Lower leg skin (tissue), 4 donors: ENCODE results near the gene HSPE1. TPM values are rescaled to one million over a fixed set of nuclear protein-coding genes. Genes with fewer than 3 reads are reported as not detected.

Experiments used
- DNase-seq, 2 donors: peaks; one replicate each; pipeline ENCODE4 v3.0.0-alpha.2; 2019; ENCODE audit warnings: low spot score in 2 of 2
- H3K4me3 ChIP-seq: fragments of 200-600 bp; sonication (generic); 2 replicates; pipeline ENCODE4 v1.5.1; 2017; ENCODE audit warnings: mild to moderate bottlenecking, low read depth; ENCODE audit not compliant: poor library complexity, severe bottlenecking
- POLR2A ChIP-seq, 2 donors: fragments of 450-650 bp; IDR thresholded peaks; one replicate each; pipeline ENCODE4 v1.6.1; 2016 to 2017; ENCODE audit warnings: antibody characterized with exemption in 2 of 2, mild to moderate bottlenecking in 1 of 2, moderate library complexity in 1 of 2
- WGBS, 2 donors: methylation state at CpG; one replicate each; pipeline ENCODE4 v1.1.5; 2018; 5-methylcytosine and 5-hydroxymethylcytosine counted together
- intact Hi-C: fragments of 100-400 bp; cut with DNase I; formaldehyde crosslinking; loops from one replicate; pipeline ENCODE4 v1.15.0; 2023; ENCODE audit warnings: low total_unique reads
- total RNA-seq, 4 donors: library from RNA; depleted of rRNA; stranded (reverse); fragments of >200 nt; gene quantifications; one replicate each; pipeline ENCODE4 v1.1.0, GENCODE V29; 2016
- TF ChIP-seq, protein P1 (sequence below), 3 donors: fragments of 450-650 bp; IDR thresholded peaks; one replicate each; pipeline ENCODE4 v1.5.1; 2016; ENCODE audit warnings: antibody characterized with exemption in 3 of 3, mild to moderate bottlenecking in 3 of 3, moderate library complexity in 2 of 3

HSPE1 gene
- total RNA-seq, 4 donors from 2014 or later = 39.3 to 70.3 (median 50.7) TPM

DNA sequence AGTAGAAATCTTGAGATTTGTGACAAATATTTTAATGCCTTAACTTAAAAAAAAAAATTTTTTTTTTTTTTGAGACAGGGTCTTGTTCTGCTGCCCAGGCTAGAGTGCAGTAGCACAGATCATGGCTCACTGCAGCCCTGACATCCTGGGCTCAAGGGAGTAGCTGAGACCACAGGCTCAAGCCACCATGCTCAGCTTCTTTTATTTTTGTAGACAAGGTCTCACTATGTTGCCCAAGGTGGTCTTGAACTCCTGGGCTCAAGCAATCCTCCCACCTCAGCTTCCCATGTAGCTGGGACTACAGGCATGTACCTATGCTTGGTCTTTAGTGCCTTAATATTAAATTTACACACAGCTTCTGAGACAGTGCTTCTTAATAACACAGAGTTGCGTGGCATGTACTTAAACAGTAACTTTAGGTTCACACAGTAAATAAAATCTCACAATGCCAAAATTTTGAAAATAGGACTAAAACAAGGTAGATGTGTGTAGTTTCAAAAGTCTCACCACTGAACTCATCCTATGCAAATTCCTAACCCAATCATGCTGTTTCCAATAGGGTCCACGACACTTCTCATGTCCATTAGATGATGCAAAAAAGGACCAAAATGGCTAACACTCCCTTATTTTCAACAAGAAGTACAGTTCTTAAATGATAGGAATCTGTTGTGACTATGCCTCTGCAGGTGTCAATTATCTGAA, 4.6 kb upstream of the HSPE1 start:
- no peak for DNase-seq
- no peak overlapping the region for H3K4me3 ChIP-seq
- TF ChIP-seq, protein P1, sequence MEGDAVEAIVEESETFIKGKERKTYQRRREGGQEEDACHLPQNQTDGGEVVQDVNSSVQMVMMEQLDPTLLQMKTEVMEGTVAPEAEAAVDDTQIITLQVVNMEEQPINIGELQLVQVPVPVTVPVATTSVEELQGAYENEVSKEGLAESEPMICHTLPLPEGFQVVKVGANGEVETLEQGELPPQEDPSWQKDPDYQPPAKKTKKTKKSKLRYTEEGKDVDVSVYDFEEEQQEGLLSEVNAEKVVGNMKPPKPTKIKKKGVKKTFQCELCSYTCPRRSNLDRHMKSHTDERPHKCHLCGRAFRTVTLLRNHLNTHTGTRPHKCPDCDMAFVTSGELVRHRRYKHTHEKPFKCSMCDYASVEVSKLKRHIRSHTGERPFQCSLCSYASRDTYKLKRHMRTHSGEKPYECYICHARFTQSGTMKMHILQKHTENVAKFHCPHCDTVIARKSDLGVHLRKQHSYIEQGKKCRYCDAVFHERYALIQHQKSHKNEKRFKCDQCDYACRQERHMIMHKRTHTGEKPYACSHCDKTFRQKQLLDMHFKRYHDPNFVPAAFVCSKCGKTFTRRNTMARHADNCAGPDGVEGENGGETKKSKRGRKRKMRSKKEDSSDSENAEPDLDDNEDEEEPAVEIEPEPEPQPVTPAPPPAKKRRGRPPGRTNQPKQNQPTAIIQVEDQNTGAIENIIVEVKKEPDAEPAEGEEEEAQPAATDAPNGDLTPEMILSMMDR (IDR thresholded peaks at IDR 0.05) = no peak
- no peak for TF ChIP-seq POLR2A (IDR thresholded peaks at IDR 0.05)
- intact Hi-C loops = loop anchor here (10.0 kb wide), 1 partner anchor 209 kb away; the partner anchor contains the start of gene MARS2
- 87 to 89% methylated on average over 2 of the region's 2 CpGs for WGBS, 2 donors

DNA sequence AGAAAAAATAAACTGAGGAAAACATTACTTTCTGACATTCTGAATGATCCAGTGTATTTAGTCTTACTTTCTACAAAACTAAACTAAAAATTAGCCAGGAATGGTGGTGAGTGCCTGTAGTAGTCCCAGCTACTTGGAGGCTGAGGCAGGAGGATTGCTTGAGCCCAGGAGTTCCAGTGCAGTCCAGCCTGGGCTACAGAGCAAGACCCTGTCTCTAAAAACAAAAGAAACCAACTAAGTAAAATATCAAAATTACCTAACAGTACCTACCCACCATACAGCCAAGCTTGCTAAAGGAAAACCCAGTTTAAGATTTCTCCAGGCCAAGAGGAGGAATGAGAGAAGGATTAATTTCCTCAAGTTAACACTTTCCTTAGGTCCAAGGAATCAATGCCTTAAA, 3.5 kb upstream of the HSPE1 start:
- H3K4me3 ChIP-seq = no peak overlapping the region
- intact Hi-C loops = loop anchor here (10.0 kb wide), 1 partner anchor 208 kb away; the partner anchor contains the start of gene MARS2
- no peak for DNase-seq
- TF ChIP-seq POLR2A (IDR thresholded peaks at IDR 0.05) = no peak
- TF ChIP-seq, protein P1 (IDR thresholded peaks at IDR 0.05) = no peak

DNA sequence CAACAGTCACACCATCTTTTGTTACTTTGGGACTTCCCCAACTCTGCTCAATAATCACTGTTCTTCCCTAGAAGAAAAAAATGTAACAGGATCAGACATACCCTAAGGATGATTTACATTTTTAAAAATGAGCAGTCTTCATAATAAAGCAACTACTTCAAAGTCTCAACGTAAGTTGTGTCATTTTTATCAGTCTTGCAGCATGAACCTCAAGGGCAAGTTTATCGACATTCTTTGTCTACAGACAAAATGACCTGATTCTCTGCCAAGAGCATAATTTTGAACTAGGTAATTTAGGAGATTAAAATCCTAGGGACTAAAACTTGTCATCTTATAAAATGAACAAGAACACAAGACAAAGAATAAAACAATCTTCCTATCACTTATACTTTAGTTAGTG, 2.9 kb upstream of the HSPE1 start:
- intact Hi-C loops = loop anchor here (10.0 kb wide), 1 partner anchor 207 kb away; the partner anchor contains the start of gene MARS2
- no peak overlapping the region for H3K4me3 ChIP-seq
- WGBS, 2 donors = 32 to 35% methylated on average over 2 of the region's 2 CpGs
- TF ChIP-seq, protein P1 (IDR thresholded peaks at IDR 0.05) = no peak
- TF ChIP-seq POLR2A (IDR thresholded peaks at IDR 0.05) = no peak
- no peak for DNase-seq

DNA sequence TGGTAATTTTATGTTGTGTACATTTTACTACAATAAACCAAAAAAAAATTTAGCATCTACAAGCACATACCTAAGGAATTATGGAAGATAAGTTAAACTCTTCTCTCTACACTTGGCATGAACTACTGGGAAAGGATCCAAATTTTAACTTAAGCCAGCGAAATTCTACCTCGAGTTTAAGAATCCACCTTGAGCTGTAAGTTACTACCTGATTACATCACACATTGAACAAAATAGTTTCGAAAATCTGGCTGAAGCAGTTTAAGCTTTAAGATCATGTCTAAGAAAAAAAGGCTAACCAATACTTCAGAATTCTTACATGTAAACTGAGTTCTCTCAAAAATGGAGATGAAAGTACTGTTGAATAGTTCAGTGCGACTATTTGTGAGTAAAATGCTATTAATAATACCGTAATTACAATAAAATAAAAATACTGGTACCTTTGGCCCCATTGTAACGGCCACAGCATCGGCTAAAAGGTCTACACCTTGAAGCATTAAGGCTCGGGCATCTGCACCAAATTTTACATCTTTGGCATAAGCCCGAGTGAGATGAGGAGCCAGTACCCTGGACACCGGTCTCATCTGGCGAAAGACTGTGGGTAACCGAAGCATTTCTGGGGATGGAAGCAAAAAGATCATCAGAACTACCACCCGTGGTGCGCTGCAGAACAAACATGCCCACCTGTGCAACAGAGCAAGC, 1.8 kb upstream of the HSPE1 start:
- TF ChIP-seq, protein P1 (IDR thresholded peaks at IDR 0.05) = no peak
- TF ChIP-seq POLR2A (IDR thresholded peaks at IDR 0.05) = no peak
- H3K4me3 ChIP-seq = peak overlapping the region; percentile 81
- intact Hi-C loops = loop anchor here (10.0 kb wide), 1 partner anchor 206 kb away; the partner anchor contains the start of gene MARS2
- no peak for DNase-seq
- WGBS, 2 donors = 7 to 8% methylated on average over 14 of the region's 14 CpGs

DNA sequence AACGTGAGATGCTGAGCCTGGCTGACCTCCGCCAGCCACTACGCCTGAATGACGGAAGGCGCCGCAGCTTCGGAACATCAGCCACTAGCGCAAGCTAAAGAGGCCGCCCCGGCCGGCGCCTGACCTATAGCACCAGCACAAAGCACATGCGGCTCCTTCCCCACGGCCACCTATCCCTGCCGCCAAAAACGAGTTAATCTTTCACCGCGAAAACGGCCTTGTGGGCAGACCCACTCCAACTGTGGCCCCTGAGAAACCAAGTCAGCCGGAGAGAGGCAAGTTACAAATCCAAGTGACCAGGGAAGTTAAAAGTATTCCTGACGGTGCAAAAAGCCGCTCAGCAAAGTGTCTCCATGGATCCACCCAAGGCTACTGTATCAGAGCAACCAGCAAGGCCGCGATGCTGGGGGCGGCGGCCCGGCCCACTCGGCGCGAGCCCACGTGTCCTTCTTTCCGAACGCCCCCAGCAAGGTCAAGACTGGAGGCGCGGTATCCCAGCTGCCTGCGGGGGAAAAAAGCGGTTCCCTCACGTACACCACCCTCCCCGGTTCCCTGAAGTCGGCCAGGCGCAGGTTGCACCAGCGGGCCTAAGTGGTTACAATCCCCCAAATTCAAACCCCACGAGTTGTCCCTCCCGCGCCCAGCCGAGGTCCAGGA, 1.1 kb upstream of the HSPE1 start:
- intact Hi-C loops = loop anchor here (10.0 kb wide), 1 partner anchor 206 kb away; the partner anchor contains the start of gene MARS2
- TF ChIP-seq, protein P1 (IDR thresholded peaks at IDR 0.05) = no peak
- TF ChIP-seq POLR2A (IDR thresholded peaks at IDR 0.05) = no peak
- H3K4me3 ChIP-seq = peak overlapping the region; percentile 81
- 0 to 1% methylated on average over 36 to 41 of the region's 46 CpGs for WGBS, 2 donors
- peak; percentile 40 to 93 for DNase-seq
